Measurements from ENCODE around the gene YTHDF1.

- TF ChIP-seq CTCF (IDR thresholded peaks at IDR 0.05) (no peak), POLR2AphosphoS5 (IDR thresholded peaks at IDR 0.05; ENCODE audit: insufficient read depth in 1 of 2, low read depth in 1 of 2) (no peak), POLR2A (IDR thresholded peaks at IDR 0.05) (no peak)
Measured at GRCh38 chr20:63257629-63258028, 41.7 kb upstream of the YTHDF1 start.

Data from vagina (tissue), 2 donors.